Measurements from ENCODE around the gene FBXL7. TPM values are rescaled to one million over a fixed set of nuclear protein-coding genes. Genes with fewer than 3 reads are reported as not detected.

FBXL7 gene
- polyA plus RNA-seq, 1 donor (not counting 4 experiments of a cell fraction or from before 2014, with no cell fraction given) = 0.22 TPM

GRCh38 chr5:15637345-15637744 is 137.4 kb downstream of the FBXL7 start:
- dilution Hi-C loops (cut with MboI; ENCODE audit: extremely low pct_ligation_motif_present, low sequenced_read_pairs) = no loop called here
- Histone ChIP-seq H3K4me2 (ENCODE audit: control insufficient read depth, extremely low read depth, insufficient read depth, low read depth, low read length) (no peak overlapping the region), H4K20me1 (ENCODE audit: control insufficient read depth, extremely low read depth, insufficient read depth, low read length) (no peaks in the 10 kb centered on the region), H3K9me1 (ENCODE audit: control insufficient read depth, extremely low read depth, insufficient read depth, low read length) (no peaks in the 10 kb centered on the region), H3K79me2 (ENCODE audit: control insufficient read depth, insufficient read depth, low read length) (no peaks in the 10 kb centered on the region), H3K36me3 (ENCODE audit: control insufficient read depth in 2 of 2, extremely low read depth in 1 of 2, insufficient read depth in 2 of 2, low read length in 2 of 2) (no peaks in the 10 kb centered on the region), H3K4me3 (ENCODE audit: control insufficient read depth in 2 of 3, extremely low read depth in 1 of 3, insufficient read depth in 2 of 3, low read depth in 1 of 3, low read length in 3 of 3) (no peak overlapping the region), H3K27ac (ENCODE audit: control insufficient read depth, insufficient read depth, low read length) (no peak overlapping the region), H3K9me3 (ENCODE audit: control insufficient read depth, low read depth, low read length) (no peaks in the 10 kb centered on the region), H3K27me3 (ENCODE audit: control insufficient read depth, extremely low read depth, insufficient read depth, low read length) (no peaks in the 10 kb centered on the region), H3K4me1 (ENCODE audit: control insufficient read depth, extremely low read depth, insufficient read depth, low read length) (no peaks in the 10 kb centered on the region), H3K9ac (ENCODE audit: control insufficient read depth, extremely low read depth, insufficient read depth, low read length) (no peak overlapping the region), H2AFZ (ENCODE audit: control insufficient read depth, low read length) (no peak overlapping the region)
- DNase-seq (ENCODE audit: low read depth, low spot score) = no peak
- no peak for FAIRE-seq
- TF ChIP-seq CTCF (optimal IDR thresholded peaks at IDR 0.05 in 1 of 3, IDR thresholded peaks at IDR 0.05 in 1 of 3, conservative IDR thresholded peaks at IDR 0.05 in 1 of 3; ENCODE audit: extremely low read depth in 1 of 3, insufficient read depth in 2 of 3, low read length in 3 of 3) (no peak), EZH2 (IDR thresholded peaks at IDR 0.05; ENCODE audit: low read length) (no peak)

GRCh38 chr5:15637886-15638285 is 137.9 kb downstream of the FBXL7 start:
- Histone ChIP-seq H3K4me1 (ENCODE audit: control insufficient read depth, extremely low read depth, insufficient read depth, low read length) (no peaks in the 10 kb centered on the region), H3K9ac (ENCODE audit: control insufficient read depth, extremely low read depth, insufficient read depth, low read length) (no peak overlapping the region), H2AFZ (ENCODE audit: control insufficient read depth, low read length) (no peak overlapping the region), H3K27me3 (ENCODE audit: control insufficient read depth, extremely low read depth, insufficient read depth, low read length) (no peaks in the 10 kb centered on the region), H3K4me2 (ENCODE audit: control insufficient read depth, extremely low read depth, insufficient read depth, low read depth, low read length) (no peak overlapping the region), H3K4me3 (ENCODE audit: control insufficient read depth in 2 of 3, extremely low read depth in 1 of 3, insufficient read depth in 2 of 3, low read depth in 1 of 3, low read length in 3 of 3) (no peak overlapping the region), H3K9me3 (ENCODE audit: control insufficient read depth, low read depth, low read length) (no peaks in the 10 kb centered on the region), H3K27ac (ENCODE audit: control insufficient read depth, insufficient read depth, low read length) (no peak overlapping the region), H3K79me2 (ENCODE audit: control insufficient read depth, insufficient read depth, low read length) (no peaks in the 10 kb centered on the region), H3K36me3 (ENCODE audit: control insufficient read depth in 2 of 2, extremely low read depth in 1 of 2, insufficient read depth in 2 of 2, low read length in 2 of 2) (no peaks in the 10 kb centered on the region), H3K9me1 (ENCODE audit: control insufficient read depth, extremely low read depth, insufficient read depth, low read length) (no peaks in the 10 kb centered on the region), H4K20me1 (ENCODE audit: control insufficient read depth, extremely low read depth, insufficient read depth, low read length) (no peaks in the 10 kb centered on the region)
- no peak for DNase-seq (ENCODE audit: low read depth, low spot score)
- TF ChIP-seq CTCF (optimal IDR thresholded peaks at IDR 0.05 in 1 of 3, IDR thresholded peaks at IDR 0.05 in 1 of 3, conservative IDR thresholded peaks at IDR 0.05 in 1 of 3; ENCODE audit: extremely low read depth in 1 of 3, insufficient read depth in 2 of 3, low read length in 3 of 3) (no peak), EZH2 (IDR thresholded peaks at IDR 0.05; ENCODE audit: low read length) (no peak)
- FAIRE-seq = no peak
- dilution Hi-C loops (cut with MboI; ENCODE audit: extremely low pct_ligation_motif_present, low sequenced_read_pairs) = no loop called here
